IMR-90 (cell line): ENCODE measurements around the gene VCP. TPM values are rescaled to one million over a fixed set of nuclear protein-coding genes. Genes with fewer than 3 reads are reported as not detected.

Experiments
- ATAC-seq: fragments of 200-7000 bp; cut with Tn5 transposase; 2 replicates; pipeline ENCODE4 v1.9.1; 2020; ENCODE audit warnings: low read depth, mild to moderate bottlenecking, moderate library complexity
- BruUV-seq: library from RNA; stranded (reverse); fragments of 400-500 nt; replicated peaks from 2 replicates; lab custom pipeline; 2021; lab: Mats Ljungman, UMichigan
- CTCF ChIA-PET: fragments of 300-600 bp; formaldehyde crosslinking; extraction: SDS; loops from one replicate; lab custom pipeline; 2021; ENCODE audit warnings: antibody characterized with exemption; lab: Yijun Ruan, JAX
- POLR2A ChIA-PET: fragments of 300-600 bp; sonication (Branson Sonifier 250); formaldehyde crosslinking; loops from one replicate; lab custom pipeline; 2022; ENCODE audit warnings: antibody characterized with exemption; ENCODE audit not compliant: unreplicated experiment; lab: Charles Lee
- DNase-seq: peaks from one replicate; pipeline ENCODE4 v3.0.0; 2013
- H2AFZ ChIP-seq: replicated peaks from 2 replicates; pipeline ENCODE3; 2013; ENCODE audit warnings: low read length, mild to moderate bottlenecking; ENCODE audit not compliant: poor library complexity
- H2AK5ac ChIP-seq: 2 replicates; pipeline ENCODE4 v1.6.1; 2013; ENCODE audit warnings: low read depth, low read length, inconsistent platforms
- H2AK9ac ChIP-seq: replicated peaks from 2 replicates; pipeline ENCODE3; 2013; ENCODE audit warnings: mild to moderate bottlenecking, low read depth, low read length, moderate library complexity; ENCODE audit not compliant: poor library complexity
- H2BK120ac ChIP-seq: 2 replicates; pipeline ENCODE4 v1.6.1; 2013; ENCODE audit warnings: low read depth, low read length, inconsistent platforms
- H2BK15ac ChIP-seq: 3 replicates; pipeline ENCODE4 v1.6.1; 2013; ENCODE audit warnings: low read depth, low read length, inconsistent platforms
- H2BK20ac ChIP-seq: 2 replicates; pipeline ENCODE4 v1.6.1; 2013; ENCODE audit warnings: low read depth, mild to moderate bottlenecking, inconsistent platforms, low read length, moderate library complexity
- H2BK5ac ChIP-seq: 2 replicates; pipeline ENCODE4 v1.6.1; 2013; ENCODE audit warnings: mild to moderate bottlenecking, low read depth, low read length, inconsistent platforms; ENCODE audit not compliant: poor library complexity, severe bottlenecking
- H3K14ac ChIP-seq: replicated peaks from 2 replicates; pipeline ENCODE4 v1.6.1; 2013; ENCODE audit warnings: low read depth, low read length, inconsistent platforms
- H3K18ac ChIP-seq: 2 replicates; pipeline ENCODE4 v1.6.1; 2013; ENCODE audit warnings: low read depth, low read length, control low read depth
- H3K23ac ChIP-seq: 2 replicates; pipeline ENCODE4 v1.6.1; 2013; ENCODE audit warnings: low read depth, low read length, inconsistent platforms
- H3K27ac ChIP-seq: 2 replicates; pipeline ENCODE4 v1.5.1; 2013; ENCODE audit warnings: mild to moderate bottlenecking, control low read depth, low read length; ENCODE audit not compliant: insufficient read depth
- H3K27me3 ChIP-seq: 2 replicates; pipeline ENCODE4 v1.6.1; 2013; ENCODE audit warnings: low read length; ENCODE audit not compliant: control insufficient read depth, insufficient read depth
- H3K36me3 ChIP-seq: 2 replicates; pipeline ENCODE4 v1.6.1; 2013; ENCODE audit warnings: low read length, mixed read lengths; ENCODE audit not compliant: control insufficient read depth, insufficient read depth
- H3K4ac ChIP-seq: 2 replicates; pipeline ENCODE4 v1.6.1; 2013; ENCODE audit warnings: low read depth, low read length, inconsistent platforms
- H3K4me1 ChIP-seq: 2 replicates; pipeline ENCODE4 v1.6.1; 2013; ENCODE audit warnings: low read length, mixed read lengths; ENCODE audit not compliant: control insufficient read depth, insufficient read depth
- H3K4me2 ChIP-seq: 2 replicates; pipeline ENCODE4 v1.6.1; 2013; ENCODE audit warnings: low read depth, mild to moderate bottlenecking, control low read depth, low read length, moderate library complexity
- H3K4me3 ChIP-seq: 2 replicates; pipeline ENCODE4 v1.5.1; 2013; ENCODE audit warnings: low read depth, mild to moderate bottlenecking, control low read depth, low read length, moderate library complexity; ENCODE audit not compliant: insufficient read depth
- H3K56ac ChIP-seq: 2 replicates; pipeline ENCODE4 v1.6.1; 2013; ENCODE audit warnings: low read length, inconsistent platforms; ENCODE audit not compliant: insufficient read depth; ENCODE audit errors: extremely low read depth
- H3K79me1 ChIP-seq, 2 experiments: 2 replicates each; pipeline ENCODE4 v1.6.1; 2013; ENCODE audit warnings: low read length in 2 of 2, inconsistent platforms in 1 of 2, low read depth in 1 of 2
- H3K9ac ChIP-seq: 2 replicates; pipeline ENCODE4 v1.6.1; 2013; ENCODE audit warnings: low read depth, low read length, control low read depth
- H3K9me1 ChIP-seq: 2 replicates; pipeline ENCODE4 v1.6.1; 2013; ENCODE audit warnings: low read length, inconsistent platforms; ENCODE audit not compliant: insufficient read depth
- H3K9me3 ChIP-seq: 2 replicates; pipeline ENCODE4 v1.6.1; 2013; ENCODE audit warnings: low read length; ENCODE audit not compliant: control insufficient read depth, insufficient read depth
- H4K20me1 ChIP-seq: 2 replicates; pipeline ENCODE4 v1.6.1; 2013; ENCODE audit warnings: low read length, inconsistent platforms; ENCODE audit not compliant: insufficient read depth
- H4K5ac ChIP-seq: 2 replicates; pipeline ENCODE4 v1.6.1; 2013; ENCODE audit warnings: mild to moderate bottlenecking, low read depth, low read length, control low read depth
- H4K8ac ChIP-seq, 2 experiments: 2 replicates each; pipeline ENCODE4 v1.6.1; 2013; ENCODE audit warnings: low read depth in 2 of 2, low read length in 2 of 2, control low read depth in 1 of 2, inconsistent platforms in 1 of 2
- H4K91ac ChIP-seq: 2 replicates; pipeline ENCODE4 v1.6.1; 2013; ENCODE audit warnings: low read depth, low read length, inconsistent platforms; ENCODE audit not compliant: insufficient read depth
- BHLHE40 ChIP-seq: fragments of 150-350 bp; IDR thresholded peaks from 2 replicates; pipeline ENCODE4 v1.6.1; 2016; ENCODE audit warnings: mild to moderate bottlenecking, low read depth, low read length
- MAZ ChIP-seq: IDR thresholded peaks from 2 replicates; pipeline ENCODE4 v1.6.1; 2012; ENCODE audit warnings: low read depth, mild to moderate bottlenecking, low read length, improper control_type of control experiment, moderate library complexity, borderline replicate concordance
- MXI1 ChIP-seq: IDR thresholded peaks from 2 replicates; pipeline ENCODE4 v1.6.1; 2012; ENCODE audit warnings: low read depth, mild to moderate bottlenecking, low read length, moderate library complexity, borderline replicate concordance
- WGBS, 2 experiments: methylation state at CpG; one replicate each; pipeline versions ENCODE4 v1.1.5 to v1.1.7; 2013; ENCODE audit warnings: missing lambda C conversion rate in 2 of 2; ENCODE audit not compliant: insufficient read length in 1 of 2; ENCODE audit errors: extremely low coverage in 2 of 2; 5-methylcytosine and 5-hydroxymethylcytosine counted together
- dilution Hi-C: fragments of 300-500 bp; cut with HindIII; formaldehyde crosslinking; loops from one replicate; pipeline ENCODE4 v1.14.3; 2018; ENCODE audit warnings: low sequenced_read_pairs; ENCODE audit not compliant: unreplicated experiment
- in situ Hi-C: fragments of 300-500 bp; cut with MboI; formaldehyde crosslinking; loops from 3 replicates; pipeline ENCODE4 v1.14.3; 2019; ENCODE audit warnings: low sequenced_read_pairs, inconsistent platforms, mixed read lengths
- intact Hi-C: fragments of 100-400 bp; cut with micrococcal nuclease; formaldehyde crosslinking; loops from 2 replicates; pipeline ENCODE4 v1.10.0; 2022
- polyA plus RNA-seq, 3 experiments: library from polyadenylated mRNA; depleted of rRNA; stranded (reverse); fragments of >200 nt; gene quantifications; 2 replicates each; pipeline ENCODE4 v1.2.3, GENCODE V29; 2012; ENCODE audit warnings: low replicate concordance in 1 of 3
- total RNA-seq: library from RNA; depleted of rRNA; stranded (reverse); fragments of >200 nt; gene quantifications from 2 replicates; pipeline ENCODE4 v1.2.3, GENCODE V29; 2012
- TF ChIP-seq, protein P1 (sequence below): conservative IDR thresholded peaks from 2 replicates; pipeline ENCODE4 v1.5.1; 2012; ENCODE audit warnings: mild to moderate bottlenecking, low read depth, low read length, improper control_type of control experiment

Gene VCP
- total and polyA plus RNA-seq, 2 of the 4 experiments (the other 2 are of a cell fraction): 292 to 516 TPM

DNA sequence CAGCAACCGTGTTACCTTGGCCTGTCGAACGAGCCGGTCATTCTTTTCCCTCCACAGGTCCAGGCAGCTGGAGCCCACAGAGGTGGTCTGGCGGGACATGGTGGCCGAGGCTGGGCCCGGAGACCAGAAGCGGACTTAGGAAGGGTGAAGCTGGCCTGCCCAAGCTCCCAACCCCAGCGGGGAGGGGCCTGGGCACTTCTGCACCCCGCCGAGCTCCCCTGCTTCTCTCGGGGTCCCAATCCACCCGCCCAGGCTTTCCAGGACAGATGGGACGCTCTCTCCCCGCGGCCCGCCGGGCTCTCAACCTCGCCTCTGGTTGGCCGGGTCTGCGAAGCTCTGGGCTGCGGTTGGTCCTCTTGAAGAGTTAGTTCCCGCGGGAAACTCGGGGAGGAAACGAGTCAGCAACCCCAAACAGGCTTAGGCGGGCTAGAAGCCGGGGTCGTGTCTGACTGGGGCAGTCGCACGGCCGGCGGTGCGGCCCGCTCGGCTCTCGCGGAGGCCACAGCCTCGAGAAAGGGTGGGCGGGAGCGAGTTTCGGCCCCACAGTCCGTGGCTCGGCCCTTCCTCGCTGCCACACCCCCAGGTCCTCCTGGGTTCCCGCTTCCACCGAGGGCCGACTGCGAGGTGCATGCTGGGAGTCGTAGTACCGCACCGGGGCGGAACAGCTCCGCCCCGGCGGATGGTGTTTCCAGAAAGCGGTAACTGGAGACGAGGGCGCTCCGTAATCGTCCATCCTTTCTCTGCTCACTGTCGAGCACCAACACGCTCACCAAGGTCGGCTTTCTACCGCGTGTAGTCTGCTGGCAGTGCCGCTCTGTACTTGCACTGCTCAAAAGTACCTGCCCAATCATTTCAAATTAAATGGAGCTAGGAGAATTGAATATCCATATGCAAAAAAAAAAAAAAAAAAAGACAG lies 7.3 kb upstream of the VCP start, which contains the start of gene FANCG:
Gene FANCG, minus strand, starts transcription at position 517 of the 916 bp plus-strand sequence. Its CDS starts 418 bp downstream, at position 99.
- CTCF ChIA-PET: interaction anchor here (0.6 to 1.6 kb wide), 6 partner anchors 17 to 392 kb away, joined by 3 to 8 read pairs (median 3); partner anchors contain the start of gene PIGO
- no TSS peak for BruUV-seq

More for the DNA sequence above, 7.3 kb upstream of the VCP start, which contains the start of gene FANCG:
- Histone ChIP-seq H4K5ac (no peak within 1 kb of the TSS), H4K20me1 (no peaks in the 10 kb centered on the region), H3K9me1 (peaks cover 10% of the 10 kb centered on the region), H3K27ac (peak within 1 kb of the TSS; percentile 60), H3K4me3 (peak within 1 kb of the TSS; percentile 78), H2BK20ac (no peak within 1 kb of the TSS), H2AFZ (peak within 1 kb of the TSS; percentile 94), H3K79me1 (peaks cover 14 to 36% of the 10 kb centered on the region in 2 experiments; a peak in 3 of 4 replicates), H2AK5ac (peak within 1 kb of the TSS; percentile 70; the same call in 1 of the 2 replicates), H3K18ac (no peak within 1 kb of the TSS), H4K8ac (peak within 1 kb of the TSS; percentile 56 to 75; a peak in 1 of 4 replicates), H3K36me3 (no peaks in the 10 kb centered on the region; the same call in 1 of the 2 replicates), H3K56ac (peak within 1 kb of the TSS; percentile 76), H3K9me3 (no peaks in the 10 kb centered on the region), H3K4me1 (peaks cover 5% of the 10 kb centered on the region; the same call in 1 of the 2 replicates), H2BK5ac (peak within 1 kb of the TSS; percentile 49), H2AK9ac (peak within 1 kb of the TSS; percentile 4), H2BK15ac (no peak within 1 kb of the TSS), H3K4ac (peak within 1 kb of the TSS; percentile 81), H2BK120ac (no peak within 1 kb of the TSS), H4K91ac (peak within 1 kb of the TSS; percentile 54), H3K9ac (peak within 1 kb of the TSS; percentile 85), H3K27me3 (no peaks in the 10 kb centered on the region), H3K23ac (peak within 1 kb of the TSS; percentile 89), H3K4me2 (peak within 1 kb of the TSS; percentile 98), H3K14ac (peak within 1 kb of the TSS; percentile 83)
- TF ChIP-seq MAZ (peak; percentile 37; the same call in 1 of the 2 replicates), BHLHE40 (no peak), MXI1 (peak; percentile 91)
- TF ChIP-seq, protein P1, sequence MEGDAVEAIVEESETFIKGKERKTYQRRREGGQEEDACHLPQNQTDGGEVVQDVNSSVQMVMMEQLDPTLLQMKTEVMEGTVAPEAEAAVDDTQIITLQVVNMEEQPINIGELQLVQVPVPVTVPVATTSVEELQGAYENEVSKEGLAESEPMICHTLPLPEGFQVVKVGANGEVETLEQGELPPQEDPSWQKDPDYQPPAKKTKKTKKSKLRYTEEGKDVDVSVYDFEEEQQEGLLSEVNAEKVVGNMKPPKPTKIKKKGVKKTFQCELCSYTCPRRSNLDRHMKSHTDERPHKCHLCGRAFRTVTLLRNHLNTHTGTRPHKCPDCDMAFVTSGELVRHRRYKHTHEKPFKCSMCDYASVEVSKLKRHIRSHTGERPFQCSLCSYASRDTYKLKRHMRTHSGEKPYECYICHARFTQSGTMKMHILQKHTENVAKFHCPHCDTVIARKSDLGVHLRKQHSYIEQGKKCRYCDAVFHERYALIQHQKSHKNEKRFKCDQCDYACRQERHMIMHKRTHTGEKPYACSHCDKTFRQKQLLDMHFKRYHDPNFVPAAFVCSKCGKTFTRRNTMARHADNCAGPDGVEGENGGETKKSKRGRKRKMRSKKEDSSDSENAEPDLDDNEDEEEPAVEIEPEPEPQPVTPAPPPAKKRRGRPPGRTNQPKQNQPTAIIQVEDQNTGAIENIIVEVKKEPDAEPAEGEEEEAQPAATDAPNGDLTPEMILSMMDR: no peak
- intact Hi-C loops: loop anchor here (10.0 kb wide), 1 partner anchor 315 kb away; no protein-coding TSS in a partner anchor
- WGBS, 2 experiments: 0% methylated on average over 23 of the region's 67 CpGs; no CpG with 5 or more reads in 1 of the 2 experiments
- dilution Hi-C loops: no loop called here
- POLR2A ChIA-PET: interaction anchor here (0.8 to 1.5 kb wide), 4 partner anchors 8 to 34 kb away, joined by 3 to 16 read pairs (median 4); partner anchors contain the start of gene STOML2
- ATAC-seq (peak; percentile 96), DNase-seq (peak; percentile 92)
- in situ Hi-C loops: no loop called here
